IMR-90 (cell line): ENCODE results near the gene NKD1.

ENCODE experiments used
- BHLHE40 ChIP-seq: fragments of 150-350 bp; IDR thresholded peaks from 2 replicates; pipeline ENCODE4 v1.6.1; 2016; ENCODE audit warnings: mild to moderate bottlenecking, low read depth, low read length
- CEBPB ChIP-seq: IDR thresholded peaks from 2 replicates; pipeline ENCODE4 v1.6.1; 2012; ENCODE audit warnings: low read depth, low read length, improper control_type of control experiment
- CHD1 ChIP-seq: IDR thresholded peaks from 2 replicates; pipeline ENCODE4 v1.6.1; 2012; ENCODE audit warnings: low read depth, low read length, improper control_type of control experiment
- CTCF ChIP-seq: conservative IDR thresholded peaks from 2 replicates; pipeline ENCODE4 v1.5.1; 2012; ENCODE audit warnings: mild to moderate bottlenecking, low read depth, low read length, improper control_type of control experiment
- ELK1 ChIP-seq: fragments of 150-350 bp; IDR thresholded peaks from 2 replicates; pipeline ENCODE4 v1.6.1; 2016; ENCODE audit warnings: low read depth, mild to moderate bottlenecking, low read length, moderate library complexity, borderline replicate concordance
- FOS ChIP-seq: fragments of 150-350 bp; IDR thresholded peaks from 2 replicates; pipeline ENCODE4 v1.6.1; 2016; ENCODE audit warnings: low read depth, low read length
- MAFK ChIP-seq: IDR thresholded peaks from 2 replicates; pipeline ENCODE4 v1.6.1; 2012; ENCODE audit warnings: low read depth, low read length, improper control_type of control experiment
- MAZ ChIP-seq: IDR thresholded peaks from 2 replicates; pipeline ENCODE4 v1.6.1; 2012; ENCODE audit warnings: low read depth, mild to moderate bottlenecking, low read length, improper control_type of control experiment, moderate library complexity, borderline replicate concordance
- MXI1 ChIP-seq: IDR thresholded peaks from 2 replicates; pipeline ENCODE4 v1.6.1; 2012; ENCODE audit warnings: low read depth, mild to moderate bottlenecking, low read length, moderate library complexity, borderline replicate concordance
- NFE2L2 ChIP-seq: fragments of 150-350 bp; IDR thresholded peaks from 2 replicates; pipeline ENCODE4 v1.6.1; 2016; ENCODE audit warnings: low read depth, mild to moderate bottlenecking, low read length
- POLR2A ChIP-seq: IDR thresholded peaks from 2 replicates; pipeline ENCODE4 v1.6.1; 2012; ENCODE audit warnings: mild to moderate bottlenecking, low read depth, low read length
- RAD21 ChIP-seq: IDR thresholded peaks from 2 replicates; pipeline ENCODE4 v1.6.1; 2012; ENCODE audit warnings: low read length, improper control_type of control experiment
- RFX5 ChIP-seq: IDR thresholded peaks from 2 replicates; pipeline ENCODE4 v1.8.0; 2012; ENCODE audit warnings: low read depth, mild to moderate bottlenecking, low read length, moderate library complexity
- SMC3 ChIP-seq: fragments of 150-350 bp; IDR thresholded peaks from 2 replicates; pipeline ENCODE4 v1.6.1; 2016; ENCODE audit warnings: low read depth, mild to moderate bottlenecking, antibody characterized with exemption, low read length, moderate library complexity

GRCh38 chr16:50505115-50505514 lies 43.1 kb upstream of the NKD1 start:
- no peak for TF ChIP-seq RAD21
- TF ChIP-seq CTCF = no peak
- TF ChIP-seq POLR2A = no peak
- no peak for TF ChIP-seq CEBPB
- no peak for TF ChIP-seq MAFK
- TF ChIP-seq MAZ = no peak
- no peak for TF ChIP-seq ELK1
- no peak for TF ChIP-seq NFE2L2
- no peak for TF ChIP-seq CHD1
- no peak for TF ChIP-seq FOS
- TF ChIP-seq RFX5 = no peak
- TF ChIP-seq BHLHE40 = no peak
- no peak for TF ChIP-seq SMC3
- no peak for TF ChIP-seq MXI1
